ENCODE data around the gene LYST. TPM values are rescaled to one million over a fixed set of nuclear protein-coding genes. Genes with fewer than 3 reads are reported as not detected.

LYST gene
- polyA plus RNA-seq, 1 of the 3 experiments (the other 2 are of a cell fraction) = 3.9 TPM

- Histone ChIP-seq H3K9ac (no peak overlapping the region), H3F3A (replicated peaks; ENCODE audit: insufficient read depth) (peaks cover 24% of the 10 kb centered on the region), H3K36me3 (replicated peaks in 1 of 2; ENCODE audit: control insufficient read depth in 1 of 2, insufficient read depth in 2 of 2, low read length in 1 of 2) (peaks cover 5 to 29% of the 10 kb centered on the region in 2 experiments), H3K9me2 (no peaks in the 10 kb centered on the region), H3K4me2 (no peak overlapping the region), H3K4me3 (ENCODE audit: low read depth in 2 of 2, low read length in 1 of 2) (no peak overlapping the region), H3K4me1 (ENCODE audit: control insufficient read depth in 1 of 2, insufficient read depth in 2 of 2, low read depth in 1 of 2, low read length in 1 of 2) (peaks cover 0 to 11% of the 10 kb centered on the region in 2 experiments; a peak in 2 of 4 replicates), H3K27ac (ENCODE audit: low read depth in 2 of 2, low read length in 1 of 2) (no peak overlapping the region), H3K9me3 (no peaks in the 10 kb centered on the region), H3K79me2 (ENCODE audit: insufficient read depth) (no peaks in the 10 kb centered on the region), H2AFZ (ENCODE audit: low read depth) (no peak overlapping the region), H4K20me1 (ENCODE audit: insufficient read depth) (no peaks in the 10 kb centered on the region), H3K27me3 (ENCODE audit: insufficient read depth) (no peaks in the 10 kb centered on the region)
- CTCF ChIA-PET = interaction anchor here (1.4 kb wide), 1 partner anchor 14 kb away, joined by 3 read pairs; no protein-coding TSS in a partner anchor
- no peak for DNase-seq
- TF ChIP-seq FOXM1 (IDR thresholded peaks at IDR 0.05; ENCODE audit: low read depth) (no peak), NRF1 (IDR thresholded peaks at IDR 0.05; ENCODE audit: low read depth, low read length) (no peak), FOSL2 (IDR thresholded peaks at IDR 0.05; ENCODE audit: borderline replicate concordance, low read depth) (no peak), SIN3A (IDR thresholded peaks at IDR 0.05; ENCODE audit: borderline replicate concordance, low read depth, low read length) (no peak), EZH2phosphoT487 (IDR thresholded peaks at IDR 0.05; ENCODE audit: borderline replicate concordance, low read depth) (no peak), POLR2AphosphoS5 (IDR thresholded peaks at IDR 0.05; ENCODE audit: low read depth, low read length) (no peak), RXRA (IDR thresholded peaks at IDR 0.05; ENCODE audit: borderline replicate concordance, low read depth) (no peak), REST (IDR thresholded peaks at IDR 0.05; ENCODE audit: low read depth, low read length) (no peak), ELF1 (IDR thresholded peaks at IDR 0.05) (no peak), JUND (IDR thresholded peaks at IDR 0.05) (no peak), RCOR1 (IDR thresholded peaks at IDR 0.05; ENCODE audit: low read length) (no peak), YY1 (IDR thresholded peaks at IDR 0.05; ENCODE audit: low read depth) (no peak)
- TF ChIP-seq, protein P1, sequence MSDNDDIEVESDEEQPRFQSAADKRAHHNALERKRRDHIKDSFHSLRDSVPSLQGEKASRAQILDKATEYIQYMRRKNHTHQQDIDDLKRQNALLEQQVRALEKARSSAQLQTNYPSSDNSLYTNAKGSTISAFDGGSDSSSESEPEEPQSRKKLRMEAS (IDR thresholded peaks at IDR 0.05; ENCODE audit: low read depth) = no peak
- POLR2A ChIA-PET = no interaction called here
- 92% methylated on average over 1 of the region's 1 CpG for WGBS (ENCODE audit: low lambda C conversion rate)
Observed at GRCh38 chr1:235730007-235730406, 136.7 kb downstream of the LYST start.

DNA sequence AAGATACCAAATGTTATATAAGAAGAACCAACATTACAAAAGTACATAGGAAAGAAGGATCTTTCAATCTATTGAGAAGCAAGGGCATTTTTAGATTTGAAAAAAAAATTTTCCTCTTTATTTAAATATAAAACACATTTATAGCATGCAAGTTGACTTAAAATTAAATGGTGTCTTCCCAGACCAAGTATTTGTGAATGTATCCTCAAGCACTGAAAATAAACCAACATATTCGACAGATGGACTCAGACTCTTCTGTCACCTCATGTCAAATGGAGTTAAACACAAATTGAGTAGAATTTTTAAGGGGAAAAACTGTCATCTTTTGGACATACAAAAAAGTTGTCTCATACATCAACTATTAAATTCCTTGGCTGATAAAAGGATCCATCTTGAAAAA, 140.1 kb downstream of the LYST start:
- H3K9ac ChIP-seq = no peak overlapping the region
- POLR2A ChIA-PET = no interaction called here
- H3K9me2 ChIP-seq = no peaks in the 10 kb centered on the region
- H3K9me3 ChIP-seq = no peaks in the 10 kb centered on the region
- 97% methylated on average over 1 of the region's 1 CpG for WGBS (ENCODE audit: low lambda C conversion rate)
- H3K4me3 ChIP-seq (ENCODE audit: low read depth in 2 of 2, low read length in 1 of 2) = no peak overlapping the region
- H2AFZ ChIP-seq (ENCODE audit: low read depth) = no peak overlapping the region
- H4K20me1 ChIP-seq (ENCODE audit: insufficient read depth) = no peaks in the 10 kb centered on the region
- peaks cover 0 to 12% of the 10 kb centered on the region in 2 experiments; a peak in 2 of 4 replicates for H3K4me1 ChIP-seq (ENCODE audit: control insufficient read depth in 1 of 2, insufficient read depth in 2 of 2, low read depth in 1 of 2, low read length in 1 of 2)
- no peak overlapping the region for H3K4me2 ChIP-seq
- no peak for DNase-seq
- no peaks in the 10 kb centered on the region for H3K79me2 ChIP-seq (ENCODE audit: insufficient read depth)
- H3K27ac ChIP-seq (ENCODE audit: low read depth in 2 of 2, low read length in 1 of 2) = no peak overlapping the region
- H3F3A ChIP-seq (replicated peaks; ENCODE audit: insufficient read depth) = peaks cover 22% of the 10 kb centered on the region
- CTCF ChIA-PET = no interaction called here
- peaks cover 13 to 39% of the 10 kb centered on the region in 2 experiments for H3K36me3 ChIP-seq (replicated peaks in 1 of 2; ENCODE audit: control insufficient read depth in 1 of 2, insufficient read depth in 2 of 2, low read length in 1 of 2)
- H3K27me3 ChIP-seq (ENCODE audit: insufficient read depth) = no peaks in the 10 kb centered on the region
- TF ChIP-seq USF1 (IDR thresholded peaks at IDR 0.05; ENCODE audit: borderline replicate concordance, low read depth) (no peak), TCF12 (IDR thresholded peaks at IDR 0.05) (no peak), NFIC (IDR thresholded peaks at IDR 0.05; ENCODE audit: borderline replicate concordance) (no peak), REST (IDR thresholded peaks at IDR 0.05; ENCODE audit: low read depth, low read length) (no peak), RAD21 (IDR thresholded peaks at IDR 0.05; ENCODE audit: low read length) (no peak), CHD2 (IDR thresholded peaks at IDR 0.05; ENCODE audit: low read length, partially characterized antibody) (no peak), RFX5 (IDR thresholded peaks at IDR 0.05; ENCODE audit: low read length) (no peak), POLR2AphosphoS5 (IDR thresholded peaks at IDR 0.05; ENCODE audit: low read depth, low read length) (no peak)
- TF ChIP-seq, protein P2, sequence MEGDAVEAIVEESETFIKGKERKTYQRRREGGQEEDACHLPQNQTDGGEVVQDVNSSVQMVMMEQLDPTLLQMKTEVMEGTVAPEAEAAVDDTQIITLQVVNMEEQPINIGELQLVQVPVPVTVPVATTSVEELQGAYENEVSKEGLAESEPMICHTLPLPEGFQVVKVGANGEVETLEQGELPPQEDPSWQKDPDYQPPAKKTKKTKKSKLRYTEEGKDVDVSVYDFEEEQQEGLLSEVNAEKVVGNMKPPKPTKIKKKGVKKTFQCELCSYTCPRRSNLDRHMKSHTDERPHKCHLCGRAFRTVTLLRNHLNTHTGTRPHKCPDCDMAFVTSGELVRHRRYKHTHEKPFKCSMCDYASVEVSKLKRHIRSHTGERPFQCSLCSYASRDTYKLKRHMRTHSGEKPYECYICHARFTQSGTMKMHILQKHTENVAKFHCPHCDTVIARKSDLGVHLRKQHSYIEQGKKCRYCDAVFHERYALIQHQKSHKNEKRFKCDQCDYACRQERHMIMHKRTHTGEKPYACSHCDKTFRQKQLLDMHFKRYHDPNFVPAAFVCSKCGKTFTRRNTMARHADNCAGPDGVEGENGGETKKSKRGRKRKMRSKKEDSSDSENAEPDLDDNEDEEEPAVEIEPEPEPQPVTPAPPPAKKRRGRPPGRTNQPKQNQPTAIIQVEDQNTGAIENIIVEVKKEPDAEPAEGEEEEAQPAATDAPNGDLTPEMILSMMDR (IDR thresholded peaks at IDR 0.05) = no peak
